ENCODE data around the gene CIBAR2. TPM values are rescaled to one million over a fixed set of nuclear protein-coding genes. Genes with fewer than 3 reads are reported as not detected.

The CIBAR2 gene
- total and polyA plus RNA-seq, 9 of the 15 experiments (the other 6 are each of a cell fraction or from before 2014, with no cell fraction given) = not detected

DNA sequence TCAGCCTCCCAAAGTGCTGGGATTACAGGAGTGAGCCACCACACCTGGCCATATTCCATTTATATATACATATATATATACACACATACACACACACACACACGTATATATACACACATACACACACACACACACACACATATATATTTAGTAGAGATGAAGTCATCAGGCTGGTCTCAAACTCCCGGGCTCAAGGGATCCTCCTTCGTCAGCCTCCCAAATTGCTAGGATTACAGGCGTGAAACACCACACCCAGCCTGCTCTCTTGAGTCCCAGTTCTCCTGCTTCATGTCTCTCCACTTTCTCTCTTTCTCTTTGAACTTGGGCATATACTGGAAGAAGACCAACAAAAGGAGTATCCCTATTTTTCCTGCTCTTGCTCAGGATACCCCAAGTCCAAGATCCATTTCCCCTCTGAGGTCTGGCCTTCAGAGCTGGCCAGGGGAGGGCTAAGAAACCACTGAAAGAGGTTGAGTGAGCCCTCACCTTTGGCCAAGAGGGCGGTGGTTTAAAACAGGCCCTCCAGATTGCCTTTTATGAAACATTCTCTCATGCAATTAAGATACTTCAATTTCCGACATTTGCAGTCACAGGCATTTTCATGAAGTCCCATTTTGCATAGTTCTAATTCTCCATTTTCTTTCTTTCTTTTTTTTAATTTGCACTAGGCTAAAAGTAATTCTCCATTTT, 37.9 kb downstream of the CIBAR2 start:
- no peaks in the 10 kb centered on the region; the same call in 1 of the 2 replicates for H4K20me1 ChIP-seq (replicated peaks; ENCODE audit: control insufficient read depth, insufficient read depth, low read length)
- intact Hi-C loops (cut with micrococcal nuclease) = no loop called here
- no peak overlapping the region for H3K4me2 ChIP-seq (ENCODE audit: insufficient read depth, low read length)
- H3K9me1 ChIP-seq (ENCODE audit: control insufficient read depth, insufficient read depth, low read length) = no peaks in the 10 kb centered on the region
- no peaks in the 10 kb centered on the region for H3K27me3 ChIP-seq (ENCODE audit: control insufficient read depth in 2 of 2, insufficient read depth in 2 of 2, low read length in 2 of 2)
- no peak for DNase-seq (ENCODE audit: extremely low read depth in 1 of 4, low spot score in 3 of 4)
- no peak overlapping the region for H3K4me3 ChIP-seq
- no peak overlapping the region for H2AFZ ChIP-seq (ENCODE audit: low read depth, low read length)
- in situ Hi-C loops (cut with MboI) = no loop called here
- H3K9ac ChIP-seq (ENCODE audit: insufficient read depth in 1 of 2, low read depth in 2 of 2, low read length in 2 of 2) = no peak overlapping the region
- 76% methylated on average over 6 of the region's 6 CpGs for WGBS (ENCODE audit: insufficient coverage, low coverage, missing lambda C conversion rate)
- no TSS peak for BruUV-seq (replicated peaks)
- H3K9me3 ChIP-seq (replicated peaks; ENCODE audit: control insufficient read depth, insufficient read depth, low read depth, low read length) = no peaks in the 10 kb centered on the region
- FAIRE-seq = no peak
- H3K4me1 ChIP-seq (replicated peaks in 1 of 2; ENCODE audit: control insufficient read depth in 2 of 2, insufficient read depth in 2 of 2, low read length in 2 of 2) = peaks cover 0 to 20% of the 10 kb centered on the region in 2 experiments; a peak in 2 of 5 replicates
- H3K79me2 ChIP-seq (ENCODE audit: control insufficient read depth, insufficient read depth, low read length) = no peaks in the 10 kb centered on the region
- peaks cover 64% of the 10 kb centered on the region; the same call in 1 of the 3 replicates for H3K36me3 ChIP-seq (ENCODE audit: control insufficient read depth, insufficient read depth, low read length)
- H3K27ac ChIP-seq (ENCODE audit: extremely low read depth, low read depth, low read length) = no peak overlapping the region
- ATAC-seq = no peak
- ChIA-PET CTCF (ENCODE audit: low intra/inter-chr PET ratio) (no interaction called here), POLR2A (interaction anchor here (0.9 kb wide), 1 partner anchor 13 kb away, joined by 3 read pairs; no protein-coding TSS in a partner anchor)
- TF ChIP-seq, protein P1, sequence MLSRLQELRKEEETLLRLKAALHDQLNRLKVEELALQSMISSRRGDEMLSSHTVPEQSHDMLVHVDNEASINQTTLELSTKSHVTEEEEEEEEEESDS (CRISPR knock-in tag; IDR thresholded peaks at IDR 0.05) = no peak
- no peak for TF ChIP-seq IFI16 (CRISPR knock-in tag; IDR thresholded peaks at IDR 0.05)
- TF ChIP-seq, protein P2, sequence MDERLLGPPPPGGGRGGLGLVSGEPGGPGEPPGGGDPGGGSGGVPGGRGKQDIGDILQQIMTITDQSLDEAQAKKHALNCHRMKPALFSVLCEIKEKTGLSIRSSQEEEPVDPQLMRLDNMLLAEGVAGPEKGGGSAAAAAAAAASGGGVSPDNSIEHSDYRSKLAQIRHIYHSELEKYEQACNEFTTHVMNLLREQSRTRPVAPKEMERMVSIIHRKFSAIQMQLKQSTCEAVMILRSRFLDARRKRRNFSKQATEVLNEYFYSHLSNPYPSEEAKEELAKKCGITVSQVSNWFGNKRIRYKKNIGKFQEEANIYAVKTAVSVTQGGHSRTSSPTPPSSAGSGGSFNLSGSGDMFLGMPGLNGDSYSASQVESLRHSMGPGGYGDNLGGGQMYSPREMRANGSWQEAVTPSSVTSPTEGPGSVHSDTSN (CRISPR knock-in tag; IDR thresholded peaks at IDR 0.05; ENCODE audit: low read depth) = no peak
- TF ChIP-seq, protein P2 (tag; conservative IDR thresholded peaks at IDR 0.05; ENCODE audit: low read depth) = no peak
- TF ChIP-seq ZBED1 (IDR thresholded peaks at IDR 0.05) = no peak
- TF ChIP-seq, protein P3, sequence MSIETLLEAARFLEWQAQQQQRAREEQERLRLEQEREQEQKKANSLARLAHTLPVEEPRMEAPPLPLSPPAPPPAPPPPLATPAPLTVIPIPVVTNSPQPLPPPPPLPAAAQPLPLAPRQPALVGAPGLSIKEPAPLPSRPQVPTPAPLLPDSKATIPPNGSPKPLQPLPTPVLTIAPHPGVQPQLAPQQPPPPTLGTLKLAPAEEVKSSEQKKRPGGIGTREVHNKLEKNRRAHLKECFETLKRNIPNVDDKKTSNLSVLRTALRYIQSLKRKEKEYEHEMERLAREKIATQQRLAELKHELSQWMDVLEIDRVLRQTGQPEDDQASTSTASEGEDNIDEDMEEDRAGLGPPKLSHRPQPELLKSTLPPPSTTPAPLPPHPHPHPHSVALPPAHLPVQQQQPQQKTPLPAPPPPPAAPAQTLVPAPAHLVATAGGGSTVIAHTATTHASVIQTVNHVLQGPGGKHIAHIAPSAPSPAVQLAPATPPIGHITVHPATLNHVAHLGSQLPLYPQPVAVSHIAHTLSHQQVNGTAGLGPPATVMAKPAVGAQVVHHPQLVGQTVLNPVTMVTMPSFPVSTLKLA (conservative IDR thresholded peaks at IDR 0.05) = no peak
- no peak for TF ChIP-seq HCFC1 (IDR thresholded peaks at IDR 0.05; ENCODE audit: low read depth, low read length)
- no peak for TF ChIP-seq NCOA2 (IDR thresholded peaks at IDR 0.05; ENCODE audit: partially characterized antibody in 2 of 2)
- TF ChIP-seq ZNF253 (CRISPR knock-in tag; conservative IDR thresholded peaks at IDR 0.05) = no peak
- TF ChIP-seq FUS (optimal IDR thresholded peaks at IDR 0.05; ENCODE audit: low read depth, low read length) = no peak
- no peak for TF ChIP-seq ASH1L (IDR thresholded peaks at IDR 0.05; ENCODE audit: borderline replicate concordance, low read depth, partially characterized antibody)
- TF ChIP-seq, protein P4, sequence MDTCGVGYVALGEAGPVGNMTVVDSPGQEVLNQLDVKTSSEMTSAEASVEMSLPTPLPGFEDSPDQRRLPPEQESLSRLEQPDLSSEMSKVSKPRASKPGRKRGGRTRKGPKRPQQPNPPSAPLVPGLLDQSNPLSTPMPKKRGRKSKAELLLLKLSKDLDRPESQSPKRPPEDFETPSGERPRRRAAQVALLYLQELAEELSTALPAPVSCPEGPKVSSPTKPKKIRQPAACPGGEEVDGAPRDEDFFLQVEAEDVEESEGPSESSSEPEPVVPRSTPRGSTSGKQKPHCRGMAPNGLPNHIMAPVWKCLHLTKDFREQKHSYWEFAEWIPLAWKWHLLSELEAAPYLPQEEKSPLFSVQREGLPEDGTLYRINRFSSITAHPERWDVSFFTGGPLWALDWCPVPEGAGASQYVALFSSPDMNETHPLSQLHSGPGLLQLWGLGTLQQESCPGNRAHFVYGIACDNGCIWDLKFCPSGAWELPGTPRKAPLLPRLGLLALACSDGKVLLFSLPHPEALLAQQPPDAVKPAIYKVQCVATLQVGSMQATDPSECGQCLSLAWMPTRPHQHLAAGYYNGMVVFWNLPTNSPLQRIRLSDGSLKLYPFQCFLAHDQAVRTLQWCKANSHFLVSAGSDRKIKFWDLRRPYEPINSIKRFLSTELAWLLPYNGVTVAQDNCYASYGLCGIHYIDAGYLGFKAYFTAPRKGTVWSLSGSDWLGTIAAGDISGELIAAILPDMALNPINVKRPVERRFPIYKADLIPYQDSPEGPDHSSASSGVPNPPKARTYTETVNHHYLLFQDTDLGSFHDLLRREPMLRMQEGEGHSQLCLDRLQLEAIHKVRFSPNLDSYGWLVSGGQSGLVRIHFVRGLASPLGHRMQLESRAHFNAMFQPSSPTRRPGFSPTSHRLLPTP (IDR thresholded peaks at IDR 0.05; ENCODE audit: borderline replicate concordance, extremely low read depth, insufficient read length) = no peak
- TF ChIP-seq PHB (CRISPR knock-in tag; IDR thresholded peaks at IDR 0.05) = no peak
- TF ChIP-seq MIER1 (IDR thresholded peaks at IDR 0.05; ENCODE audit: low read depth) = no peak

All from K562 (cell line).